WERI-Rb-1 (cell line): ENCODE results near the gene PPP1R3F.
A peak's percentile ranks its signal among the peaks of the same experiment; 100 is the strongest.

Source experiments
- DNase-seq: peaks from one replicate; pipeline ENCODE4 v3.0.0-alpha.2; 2020
- H3K27ac ChIP-seq: fragments of 250-450 bp; sonication (Bioruptor Pico); 2 replicates; pipeline ENCODE4 v1.5.1; 2020; ENCODE audit warnings: mild to moderate bottlenecking, moderate library complexity
- H3K27me3 ChIP-seq: fragments of 250-450 bp; sonication (Bioruptor Pico); 2 replicates; pipeline ENCODE4 v1.5.1; 2021; ENCODE audit warnings: mild to moderate bottlenecking, low read depth, moderate library complexity; ENCODE audit not compliant: insufficient read depth, severe bottlenecking
- H3K36me3 ChIP-seq: fragments of 250-450 bp; sonication (Bioruptor Pico); 2 replicates; pipeline ENCODE4 v1.5.1; 2020; ENCODE audit warnings: mild to moderate bottlenecking, moderate library complexity
- H3K4me3 ChIP-seq: 2 replicates; pipeline ENCODE4 v1.5.1; 2011; ENCODE audit warnings: low read depth, mild to moderate bottlenecking, control low read depth, low read length
- H3K9me3 ChIP-seq: fragments of 250-450 bp; sonication (Bioruptor Pico); 2 replicates; pipeline ENCODE4 v1.5.1; 2021; ENCODE audit warnings: mild to moderate bottlenecking, moderate library complexity; ENCODE audit not compliant: severe bottlenecking
- TF ChIP-seq, protein P1 (sequence below): IDR thresholded peaks from 2 replicates; pipeline ENCODE4 v1.5.1; 2011; ENCODE audit warnings: low read depth, mild to moderate bottlenecking, control low read depth, inconsistent platforms, low read length

The PPP1R3F gene

DNA sequence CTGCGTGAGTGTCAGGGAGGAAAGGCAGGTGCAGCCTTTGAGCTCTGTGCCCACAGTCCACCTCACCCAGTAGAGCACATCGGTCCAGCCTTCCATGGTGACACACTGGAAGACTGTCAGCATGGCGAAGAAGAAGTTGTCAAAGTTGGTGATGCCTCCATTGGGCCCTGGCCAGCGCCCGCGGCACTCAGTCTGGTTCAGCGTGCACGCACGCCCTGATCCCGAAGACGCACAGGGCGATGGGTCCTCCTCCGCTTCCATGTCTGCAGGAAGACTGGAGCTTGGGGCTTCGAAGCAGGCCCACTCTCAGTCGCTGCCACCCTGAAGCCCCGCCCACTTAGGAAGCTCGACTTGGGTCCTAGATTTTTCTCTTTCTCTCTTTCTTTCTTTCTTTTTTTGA is 41.4 kb upstream of the PPP1R3F start:
- Histone ChIP-seq H3K9me3 (no peaks in the 10 kb centered on the region), H3K27me3 (no peaks in the 10 kb centered on the region), H3K36me3 (peaks cover 18% of the 10 kb centered on the region), H3K4me3 (no peak overlapping the region), H3K27ac (no peak overlapping the region)
- TF ChIP-seq, protein P1, sequence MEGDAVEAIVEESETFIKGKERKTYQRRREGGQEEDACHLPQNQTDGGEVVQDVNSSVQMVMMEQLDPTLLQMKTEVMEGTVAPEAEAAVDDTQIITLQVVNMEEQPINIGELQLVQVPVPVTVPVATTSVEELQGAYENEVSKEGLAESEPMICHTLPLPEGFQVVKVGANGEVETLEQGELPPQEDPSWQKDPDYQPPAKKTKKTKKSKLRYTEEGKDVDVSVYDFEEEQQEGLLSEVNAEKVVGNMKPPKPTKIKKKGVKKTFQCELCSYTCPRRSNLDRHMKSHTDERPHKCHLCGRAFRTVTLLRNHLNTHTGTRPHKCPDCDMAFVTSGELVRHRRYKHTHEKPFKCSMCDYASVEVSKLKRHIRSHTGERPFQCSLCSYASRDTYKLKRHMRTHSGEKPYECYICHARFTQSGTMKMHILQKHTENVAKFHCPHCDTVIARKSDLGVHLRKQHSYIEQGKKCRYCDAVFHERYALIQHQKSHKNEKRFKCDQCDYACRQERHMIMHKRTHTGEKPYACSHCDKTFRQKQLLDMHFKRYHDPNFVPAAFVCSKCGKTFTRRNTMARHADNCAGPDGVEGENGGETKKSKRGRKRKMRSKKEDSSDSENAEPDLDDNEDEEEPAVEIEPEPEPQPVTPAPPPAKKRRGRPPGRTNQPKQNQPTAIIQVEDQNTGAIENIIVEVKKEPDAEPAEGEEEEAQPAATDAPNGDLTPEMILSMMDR = no peak
- no peak for DNase-seq

DNA sequence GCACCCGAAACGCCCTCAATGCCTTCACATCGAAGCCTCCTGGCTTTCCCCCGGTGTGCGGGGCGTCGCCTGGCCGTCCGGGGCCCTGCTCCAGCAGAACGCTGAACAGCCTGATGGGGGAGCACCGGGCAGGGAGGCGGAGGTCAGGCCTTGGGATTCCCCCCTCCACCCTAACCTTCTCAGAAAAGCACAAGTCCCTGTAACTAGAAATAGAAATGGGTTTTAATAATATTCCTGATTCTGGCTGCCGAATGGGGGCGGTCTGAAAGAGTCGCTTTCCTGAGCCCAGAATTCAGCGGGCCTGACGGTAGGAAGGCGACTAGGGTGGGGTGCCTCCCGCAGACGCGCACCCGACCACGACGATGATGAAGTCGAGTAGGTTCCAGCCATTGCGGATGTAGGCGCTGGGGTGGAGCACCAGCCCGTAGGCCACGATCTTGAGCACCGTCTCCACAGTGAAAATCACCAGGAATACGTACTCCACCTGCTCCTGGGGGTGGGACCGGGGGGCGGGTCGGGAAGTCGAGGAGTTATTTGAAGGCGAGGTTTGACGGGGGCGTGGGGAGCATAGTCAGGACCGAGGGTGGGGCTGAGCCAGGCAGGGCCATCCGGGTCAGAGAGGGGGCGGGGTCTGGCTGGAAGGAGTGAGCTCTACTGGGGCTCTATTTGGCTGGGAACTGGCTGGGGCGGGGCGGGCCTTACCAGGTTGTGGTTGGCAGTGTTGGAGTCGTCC is 38.9 kb upstream of the PPP1R3F start:
- Histone ChIP-seq H3K4me3 (no peak overlapping the region), H3K27me3 (no peaks in the 10 kb centered on the region), H3K36me3 (peaks cover 18% of the 10 kb centered on the region), H3K27ac (no peak overlapping the region), H3K9me3 (no peaks in the 10 kb centered on the region)
- DNase-seq = no peak
- TF ChIP-seq, protein P1 = no peak

DNA sequence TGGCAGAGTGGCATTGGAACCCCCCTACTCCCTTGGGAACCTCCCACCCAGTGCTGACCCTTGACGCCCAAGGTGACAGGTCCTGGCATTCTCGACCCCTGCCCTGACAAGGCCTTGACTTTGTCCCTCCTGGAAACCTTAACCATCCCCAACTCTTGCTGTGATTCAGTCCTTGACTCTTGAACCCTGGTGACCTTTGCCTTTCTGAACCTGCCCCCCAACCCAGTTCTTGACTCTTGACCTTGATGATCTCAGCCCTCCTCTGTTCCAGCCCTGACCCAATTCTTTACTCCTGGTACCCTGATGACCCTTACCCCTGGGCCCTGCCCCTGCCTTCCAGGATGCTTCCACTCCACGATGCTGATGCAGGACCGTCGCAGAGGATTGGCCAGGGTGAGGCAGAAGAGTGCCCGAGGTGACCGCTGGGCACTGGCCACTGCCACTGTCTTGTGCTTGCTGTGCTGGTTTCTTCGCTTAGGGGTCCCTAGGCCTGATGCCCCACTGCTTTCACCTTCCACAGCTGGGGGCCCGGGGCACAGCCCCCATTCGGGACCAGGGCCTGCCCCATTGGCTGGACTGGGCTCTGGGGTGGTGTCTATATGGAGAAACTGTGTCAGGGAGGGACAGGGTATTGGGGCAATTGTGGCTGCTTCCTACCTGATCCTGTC is 38.1 kb upstream of the PPP1R3F start:
- DNase-seq = no peak
- no peak overlapping the region for H3K4me3 ChIP-seq
- H3K27me3 ChIP-seq = no peaks in the 10 kb centered on the region
- peaks cover 18% of the 10 kb centered on the region for H3K36me3 ChIP-seq
- H3K27ac ChIP-seq = no peak overlapping the region
- H3K9me3 ChIP-seq = no peaks in the 10 kb centered on the region
- TF ChIP-seq, protein P1 = no peak

DNA sequence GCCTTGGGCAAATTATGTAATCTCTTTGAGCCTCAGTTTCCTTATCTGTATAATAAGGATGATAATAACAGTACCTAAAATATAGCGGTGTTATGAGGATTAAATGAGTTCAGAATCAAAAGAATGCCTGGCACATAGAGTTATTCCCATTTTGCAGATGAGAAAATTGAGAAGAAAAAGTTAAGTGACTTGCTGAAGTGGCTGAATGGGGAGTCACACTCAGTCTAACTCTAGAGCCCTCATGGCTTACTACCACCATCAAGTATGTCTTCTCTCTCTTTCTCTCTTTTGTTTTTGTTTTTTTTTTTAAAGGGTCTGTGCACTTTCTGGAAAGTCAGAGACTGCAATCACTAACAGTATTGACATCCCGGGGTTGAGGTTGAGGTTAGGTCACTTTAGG is 37.1 kb upstream of the PPP1R3F start:
- TF ChIP-seq, protein P1 = no peak
- no peaks in the 10 kb centered on the region for H3K9me3 ChIP-seq
- DNase-seq = no peak
- H3K36me3 ChIP-seq = peaks cover 18% of the 10 kb centered on the region
- H3K27me3 ChIP-seq = peaks cover 5% of the 10 kb centered on the region
- H3K27ac ChIP-seq = peak overlapping the region; percentile 89
- H3K4me3 ChIP-seq = peak overlapping the region; percentile 39

DNA sequence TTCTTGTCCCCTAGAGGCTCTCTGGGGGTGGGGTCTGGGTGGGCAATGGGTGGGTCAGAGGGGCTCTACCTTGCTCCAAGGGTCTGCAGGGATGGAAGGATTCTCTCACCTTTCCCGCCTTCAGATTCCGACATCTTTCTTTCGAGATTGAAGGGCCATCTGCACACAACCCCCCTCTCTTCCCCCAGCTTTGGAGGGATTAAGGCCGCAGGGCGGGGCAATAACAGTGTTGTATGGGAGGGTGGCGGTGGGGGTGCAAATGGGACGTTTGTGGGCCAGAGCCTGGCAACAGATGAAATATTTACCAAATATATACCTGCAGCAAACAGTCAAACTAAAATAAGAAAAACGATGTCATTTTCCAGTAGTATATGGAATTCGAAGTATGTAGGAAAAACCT is 36.4 kb upstream of the PPP1R3F start, which contains the start of gene CACNA1F:
TSS of gene CACNA1F (minus strand) at position 165 of the 400 bp plus-strand sequence. CDS start at position 134, 31 bp downstream.
- Histone ChIP-seq H3K27ac (peak within 1 kb of the TSS; percentile 89), H3K36me3 (peaks cover 11% of the 10 kb centered on the region), H3K4me3 (peak within 1 kb of the TSS; percentile 39), H3K27me3 (peaks cover 5% of the 10 kb centered on the region), H3K9me3 (no peaks in the 10 kb centered on the region)
- DNase-seq = peak; percentile 86
- TF ChIP-seq, protein P1 = no peak
